A549 (cell line): ENCODE measurements around the gene SFRP2.

Source experiments
- CBX2 ChIP-seq: fragments of 200-600 bp; sonication (generic); IDR thresholded peaks from 2 replicates; pipeline ENCODE4 v1.6.1; 2016; ENCODE audit warnings: low read depth, mild to moderate bottlenecking, borderline replicate concordance
- MAZ ChIP-seq: fragments of 150-350 bp; IDR thresholded peaks from 2 replicates; pipeline ENCODE4 v1.6.1; 2014; ENCODE audit warnings: antibody characterized with exemption, low read depth, low read length, borderline replicate concordance
- MYC ChIP-seq: IDR thresholded peaks from 2 replicates; pipeline ENCODE4 v1.6.1; 2012; ENCODE audit warnings: mild to moderate bottlenecking, inconsistent platforms, low read length, improper control_type of control experiment, borderline replicate concordance
- NPAS2 ChIP-seq: fragments of 250-450 bp; sonication (Bioruptor Pico); IDR thresholded peaks from 2 replicates; pipeline ENCODE4 v1.8.0; 2022; ENCODE audit warnings: mild to moderate bottlenecking, moderate library complexity, borderline replicate concordance
- RAD21 ChIP-seq, 2 experiments: fragments of >200 bp in 1 of 2; sonication (Bioruptor Twin) in 1 of 2; formaldehyde crosslinking in 1 of 2; IDR thresholded peaks in 1 of 2; conservative IDR thresholded peaks in 1 of 2; 2 replicates in 1 of 2; 3 replicates in 1 of 2; pipeline ENCODE4 v1.6.1; 2012 to 2018; ENCODE audit warnings: inconsistent platforms in 1 of 2
- RNF2 ChIP-seq: fragments of 200-600 bp; sonication (generic); IDR thresholded peaks from 2 replicates; pipeline ENCODE4 v1.6.1; 2016; ENCODE audit warnings: low read depth, mild to moderate bottlenecking, antibody characterized with exemption, moderate library complexity, borderline replicate concordance
- TP53 ChIP-seq: fragments of 250-450 bp; sonication (Bioruptor Pico); IDR thresholded peaks from 2 replicates; pipeline ENCODE4 v1.5.0; 2021; ENCODE audit warnings: mild to moderate bottlenecking, moderate library complexity
- TF ChIP-seq, protein P1 (sequence below): fragments of >200 bp; sonication (Bioruptor Twin); formaldehyde crosslinking; IDR thresholded peaks from 3 replicates; pipeline ENCODE4 v1.5.1; 2016
- TF ChIP-seq, protein P2 (sequence below): fragments of 200-600 bp; sonication (generic); IDR thresholded peaks from 2 replicates; pipeline ENCODE4 v1.6.1; 2016; ENCODE audit warnings: antibody characterized with exemption, mild to moderate bottlenecking, moderate library complexity
- TF ChIP-seq, protein P3 (sequence below): fragments of 450-650 bp; IDR thresholded peaks from 2 replicates; pipeline ENCODE4 v1.6.1; 2014; ENCODE audit warnings: antibody characterized with exemption
- TF ChIP-seq, protein P4 (sequence below): fragments of 150-350 bp; IDR thresholded peaks from 2 replicates; pipeline ENCODE4 v1.6.1; 2014; ENCODE audit warnings: low read depth, mild to moderate bottlenecking, low read length
- TF ChIP-seq, protein P5 (sequence below): IDR thresholded peaks from 2 replicates; pipeline ENCODE4 v1.6.1; 2012

DNA sequence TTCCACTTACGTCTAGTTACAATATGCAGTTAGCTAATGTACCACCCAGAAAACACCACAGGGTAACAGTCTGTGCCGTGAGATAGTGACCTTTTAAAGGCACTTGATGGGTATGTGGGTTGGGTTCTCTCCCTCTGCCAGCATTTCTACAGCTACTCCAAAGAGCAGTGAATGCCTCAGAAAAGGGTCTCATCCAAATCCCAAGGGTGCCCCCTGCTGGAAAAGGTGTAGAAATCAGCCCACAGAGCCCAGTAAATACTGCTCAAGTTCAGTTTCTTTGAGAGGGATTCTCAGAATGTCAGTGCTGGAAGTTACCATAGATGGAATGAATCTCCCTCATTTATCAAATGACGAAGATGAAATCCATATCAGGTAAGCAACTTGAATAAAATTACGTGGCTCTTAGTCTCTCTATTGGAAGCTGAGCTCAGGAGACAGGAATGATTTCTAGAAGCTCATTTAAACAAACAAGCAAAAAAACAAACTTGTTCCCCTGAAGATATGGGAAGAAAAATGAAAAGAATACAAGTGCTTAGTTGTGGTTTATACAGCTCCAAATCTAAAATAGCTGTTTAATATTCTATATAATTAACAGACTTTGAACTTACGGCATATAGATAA, 38.6 kb downstream of the SFRP2 start:
- TF ChIP-seq, protein P1, sequence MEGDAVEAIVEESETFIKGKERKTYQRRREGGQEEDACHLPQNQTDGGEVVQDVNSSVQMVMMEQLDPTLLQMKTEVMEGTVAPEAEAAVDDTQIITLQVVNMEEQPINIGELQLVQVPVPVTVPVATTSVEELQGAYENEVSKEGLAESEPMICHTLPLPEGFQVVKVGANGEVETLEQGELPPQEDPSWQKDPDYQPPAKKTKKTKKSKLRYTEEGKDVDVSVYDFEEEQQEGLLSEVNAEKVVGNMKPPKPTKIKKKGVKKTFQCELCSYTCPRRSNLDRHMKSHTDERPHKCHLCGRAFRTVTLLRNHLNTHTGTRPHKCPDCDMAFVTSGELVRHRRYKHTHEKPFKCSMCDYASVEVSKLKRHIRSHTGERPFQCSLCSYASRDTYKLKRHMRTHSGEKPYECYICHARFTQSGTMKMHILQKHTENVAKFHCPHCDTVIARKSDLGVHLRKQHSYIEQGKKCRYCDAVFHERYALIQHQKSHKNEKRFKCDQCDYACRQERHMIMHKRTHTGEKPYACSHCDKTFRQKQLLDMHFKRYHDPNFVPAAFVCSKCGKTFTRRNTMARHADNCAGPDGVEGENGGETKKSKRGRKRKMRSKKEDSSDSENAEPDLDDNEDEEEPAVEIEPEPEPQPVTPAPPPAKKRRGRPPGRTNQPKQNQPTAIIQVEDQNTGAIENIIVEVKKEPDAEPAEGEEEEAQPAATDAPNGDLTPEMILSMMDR = peak; percentile 60
- no peak for TF ChIP-seq RNF2
- no peak for TF ChIP-seq NPAS2 (CRISPR knock-in tag)
- TF ChIP-seq, protein P2, sequence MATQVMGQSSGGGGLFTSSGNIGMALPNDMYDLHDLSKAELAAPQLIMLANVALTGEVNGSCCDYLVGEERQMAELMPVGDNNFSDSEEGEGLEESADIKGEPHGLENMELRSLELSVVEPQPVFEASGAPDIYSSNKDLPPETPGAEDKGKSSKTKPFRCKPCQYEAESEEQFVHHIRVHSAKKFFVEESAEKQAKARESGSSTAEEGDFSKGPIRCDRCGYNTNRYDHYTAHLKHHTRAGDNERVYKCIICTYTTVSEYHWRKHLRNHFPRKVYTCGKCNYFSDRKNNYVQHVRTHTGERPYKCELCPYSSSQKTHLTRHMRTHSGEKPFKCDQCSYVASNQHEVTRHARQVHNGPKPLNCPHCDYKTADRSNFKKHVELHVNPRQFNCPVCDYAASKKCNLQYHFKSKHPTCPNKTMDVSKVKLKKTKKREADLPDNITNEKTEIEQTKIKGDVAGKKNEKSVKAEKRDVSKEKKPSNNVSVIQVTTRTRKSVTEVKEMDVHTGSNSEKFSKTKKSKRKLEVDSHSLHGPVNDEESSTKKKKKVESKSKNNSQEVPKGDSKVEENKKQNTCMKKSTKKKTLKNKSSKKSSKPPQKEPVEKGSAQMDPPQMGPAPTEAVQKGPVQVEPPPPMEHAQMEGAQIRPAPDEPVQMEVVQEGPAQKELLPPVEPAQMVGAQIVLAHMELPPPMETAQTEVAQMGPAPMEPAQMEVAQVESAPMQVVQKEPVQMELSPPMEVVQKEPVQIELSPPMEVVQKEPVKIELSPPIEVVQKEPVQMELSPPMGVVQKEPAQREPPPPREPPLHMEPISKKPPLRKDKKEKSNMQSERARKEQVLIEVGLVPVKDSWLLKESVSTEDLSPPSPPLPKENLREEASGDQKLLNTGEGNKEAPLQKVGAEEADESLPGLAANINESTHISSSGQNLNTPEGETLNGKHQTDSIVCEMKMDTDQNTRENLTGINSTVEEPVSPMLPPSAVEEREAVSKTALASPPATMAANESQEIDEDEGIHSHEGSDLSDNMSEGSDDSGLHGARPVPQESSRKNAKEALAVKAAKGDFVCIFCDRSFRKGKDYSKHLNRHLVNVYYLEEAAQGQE = no peak
- TF ChIP-seq RAD21 (conservative IDR thresholded peaks at IDR 0.05 in 1 of 2, IDR thresholded peaks at IDR 0.05 in 1 of 2) = peak; percentile 65 to 72
- no peak for TF ChIP-seq MAZ
- no peak for TF ChIP-seq CBX2
- TF ChIP-seq, protein P3, sequence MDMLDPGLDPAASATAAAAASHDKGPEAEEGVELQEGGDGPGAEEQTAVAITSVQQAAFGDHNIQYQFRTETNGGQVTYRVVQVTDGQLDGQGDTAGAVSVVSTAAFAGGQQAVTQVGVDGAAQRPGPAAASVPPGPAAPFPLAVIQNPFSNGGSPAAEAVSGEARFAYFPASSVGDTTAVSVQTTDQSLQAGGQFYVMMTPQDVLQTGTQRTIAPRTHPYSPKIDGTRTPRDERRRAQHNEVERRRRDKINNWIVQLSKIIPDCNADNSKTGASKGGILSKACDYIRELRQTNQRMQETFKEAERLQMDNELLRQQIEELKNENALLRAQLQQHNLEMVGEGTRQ = no peak
- no peak for TF ChIP-seq TP53 (CRISPR knock-in tag)
- no peak for TF ChIP-seq MYC
- TF ChIP-seq, protein P4, sequence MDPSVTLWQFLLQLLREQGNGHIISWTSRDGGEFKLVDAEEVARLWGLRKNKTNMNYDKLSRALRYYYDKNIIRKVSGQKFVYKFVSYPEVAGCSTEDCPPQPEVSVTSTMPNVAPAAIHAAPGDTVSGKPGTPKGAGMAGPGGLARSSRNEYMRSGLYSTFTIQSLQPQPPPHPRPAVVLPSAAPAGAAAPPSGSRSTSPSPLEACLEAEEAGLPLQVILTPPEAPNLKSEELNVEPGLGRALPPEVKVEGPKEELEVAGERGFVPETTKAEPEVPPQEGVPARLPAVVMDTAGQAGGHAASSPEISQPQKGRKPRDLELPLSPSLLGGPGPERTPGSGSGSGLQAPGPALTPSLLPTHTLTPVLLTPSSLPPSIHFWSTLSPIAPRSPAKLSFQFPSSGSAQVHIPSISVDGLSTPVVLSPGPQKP = no peak
- TF ChIP-seq, protein P5, sequence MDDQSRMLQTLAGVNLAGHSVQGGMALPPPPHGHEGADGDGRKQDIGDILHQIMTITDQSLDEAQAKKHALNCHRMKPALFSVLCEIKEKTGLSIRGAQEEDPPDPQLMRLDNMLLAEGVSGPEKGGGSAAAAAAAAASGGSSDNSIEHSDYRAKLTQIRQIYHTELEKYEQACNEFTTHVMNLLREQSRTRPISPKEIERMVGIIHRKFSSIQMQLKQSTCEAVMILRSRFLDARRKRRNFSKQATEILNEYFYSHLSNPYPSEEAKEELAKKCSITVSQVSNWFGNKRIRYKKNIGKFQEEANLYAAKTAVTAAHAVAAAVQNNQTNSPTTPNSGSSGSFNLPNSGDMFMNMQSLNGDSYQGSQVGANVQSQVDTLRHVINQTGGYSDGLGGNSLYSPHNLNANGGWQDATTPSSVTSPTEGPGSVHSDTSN = no peak
